Epithelial cell of prostate (primary cell): ENCODE results near the gene EFEMP2.

Source experiments
- DNase-seq: peaks from one replicate; pipeline ENCODE4 v3.0.0-alpha.2; 2011; ENCODE audit warnings: low read depth, low spot score
- H3K27ac ChIP-seq: fragments of 450-650 bp; 2 replicates; pipeline ENCODE4 v1.5.1; 2017; ENCODE audit warnings: mild to moderate bottlenecking

EFEMP2 gene

DNA sequence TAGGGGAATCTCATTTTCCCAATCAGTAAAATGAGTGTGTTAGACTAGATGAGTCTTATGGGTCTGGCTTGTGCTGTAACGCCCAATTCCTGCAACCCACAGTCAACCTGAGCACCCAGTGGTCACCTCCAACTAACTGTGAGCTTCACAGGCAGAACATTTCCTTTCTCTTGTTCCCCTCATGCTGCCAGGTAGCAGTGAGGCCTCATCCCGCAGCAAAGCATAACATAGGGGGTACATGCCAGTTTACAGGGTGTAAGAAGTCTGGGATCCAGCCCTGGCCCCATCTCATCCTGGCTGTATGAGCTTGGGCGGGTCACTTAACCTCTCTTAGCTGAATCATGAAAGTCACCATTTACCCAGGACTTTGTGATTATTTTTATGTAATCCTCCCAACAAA lies 3.7 kb downstream of the EFEMP2 start:
- DNase-seq: no peak
- H3K27ac ChIP-seq: no peak overlapping the region

DNA sequence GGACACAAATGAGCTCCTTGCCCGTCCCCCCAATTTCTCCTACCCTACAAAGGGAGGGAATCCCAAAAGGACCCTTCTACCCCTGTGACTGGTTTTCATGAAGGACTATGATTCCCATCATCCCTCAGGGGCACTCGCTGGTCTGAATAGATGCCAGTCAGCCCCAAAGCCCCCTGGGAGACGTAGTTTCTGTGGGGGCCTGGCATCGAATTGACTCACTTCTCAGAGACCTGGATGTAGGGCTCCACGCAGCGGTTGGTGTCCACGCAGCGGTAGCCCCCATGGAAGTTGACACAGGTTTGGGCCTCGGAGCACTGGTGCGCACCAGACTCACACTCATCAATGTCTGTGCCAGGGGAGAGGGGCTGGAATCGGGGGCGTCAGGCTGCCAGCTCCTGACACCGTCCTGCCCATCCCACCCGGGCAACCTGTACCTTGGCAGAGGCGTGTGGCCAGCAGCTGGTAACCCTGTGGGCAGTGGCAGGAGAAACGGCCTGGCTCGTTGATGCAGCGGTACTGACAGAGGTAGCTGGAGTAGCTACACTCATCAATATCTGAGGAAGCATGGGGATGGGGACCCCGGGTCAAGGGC lies 4.4 kb downstream of the EFEMP2 start:
- H3K27ac ChIP-seq: no peak overlapping the region
- DNase-seq: no peak

DNA sequence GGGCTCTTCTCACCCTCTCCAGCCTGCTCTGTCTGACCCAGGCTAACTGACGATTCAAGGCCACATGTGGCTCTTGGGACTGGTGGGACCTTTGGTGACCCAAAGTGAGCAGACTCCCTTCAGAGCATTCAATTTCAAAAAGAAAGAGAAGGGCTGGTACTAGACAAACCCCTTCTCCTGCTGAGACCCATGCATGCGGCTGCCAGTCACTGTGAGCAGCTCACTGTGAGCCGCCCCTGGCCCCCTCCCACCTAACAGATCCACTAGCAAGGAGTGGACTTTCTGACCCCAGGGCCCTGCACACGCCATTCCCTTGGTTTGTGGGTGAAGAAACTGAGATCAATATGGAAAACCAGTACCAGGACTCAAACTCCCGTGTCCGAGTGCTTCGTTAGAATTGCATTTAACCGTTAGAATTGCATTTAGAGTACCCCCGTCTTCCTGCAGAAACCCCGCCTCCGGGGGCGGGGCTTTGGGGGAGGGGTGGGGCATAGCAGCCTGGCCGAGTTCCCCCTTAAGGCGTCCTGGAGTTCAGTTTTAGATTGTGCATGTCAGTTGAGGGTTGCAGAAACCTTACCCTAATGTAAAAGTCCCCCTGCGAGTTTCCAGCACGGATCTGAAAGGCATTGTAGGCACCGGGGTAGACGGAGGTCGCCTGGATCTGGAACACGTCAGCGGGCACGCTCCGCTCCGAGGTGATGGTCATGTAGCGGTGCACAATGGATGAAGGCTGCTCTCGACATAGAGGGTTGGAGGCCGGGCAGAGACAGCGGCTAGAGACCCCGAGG lies 5.1 kb downstream of the EFEMP2 start:
- H3K27ac ChIP-seq: no peak overlapping the region
- no peak for DNase-seq

DNA sequence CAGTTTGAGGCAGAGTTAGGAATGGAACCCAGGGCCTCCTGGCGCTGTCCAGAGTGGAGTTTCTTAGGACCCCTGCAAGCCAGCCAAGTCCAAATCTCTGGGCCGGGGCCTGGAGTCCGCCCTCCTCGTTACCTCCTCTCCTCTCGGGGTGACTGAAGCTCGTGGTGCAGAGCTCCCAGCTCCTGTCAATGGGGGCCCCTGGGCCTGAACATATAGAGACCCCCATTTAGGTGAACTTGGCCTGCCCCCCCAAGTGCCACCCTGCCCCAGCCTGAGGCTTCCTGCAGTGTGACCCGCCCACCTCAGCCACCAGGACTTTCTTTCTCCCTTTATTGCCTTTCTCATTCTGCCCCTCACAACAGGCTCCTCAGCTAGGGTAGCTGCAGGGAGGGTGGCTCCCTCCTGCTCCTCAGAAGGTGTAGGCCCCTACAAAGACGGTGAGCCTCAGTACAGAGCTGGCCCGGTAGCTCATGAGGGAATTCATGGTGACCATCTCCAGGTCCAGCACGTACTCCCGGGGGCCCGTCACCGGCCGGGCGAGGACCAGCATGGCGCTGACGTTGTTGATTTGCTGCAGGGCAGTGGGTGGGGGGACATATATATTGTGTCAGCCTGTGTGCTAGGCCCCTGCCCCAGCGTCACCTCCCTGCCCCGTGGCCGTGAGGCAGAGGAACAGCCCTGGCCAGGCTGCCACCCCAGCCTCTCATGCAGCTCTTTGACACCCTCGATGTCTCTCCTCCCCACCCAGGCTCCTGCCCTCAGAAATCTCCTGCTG lies 5.9 kb downstream of the EFEMP2 start:
- no peak for DNase-seq
- no peak overlapping the region for H3K27ac ChIP-seq

DNA sequence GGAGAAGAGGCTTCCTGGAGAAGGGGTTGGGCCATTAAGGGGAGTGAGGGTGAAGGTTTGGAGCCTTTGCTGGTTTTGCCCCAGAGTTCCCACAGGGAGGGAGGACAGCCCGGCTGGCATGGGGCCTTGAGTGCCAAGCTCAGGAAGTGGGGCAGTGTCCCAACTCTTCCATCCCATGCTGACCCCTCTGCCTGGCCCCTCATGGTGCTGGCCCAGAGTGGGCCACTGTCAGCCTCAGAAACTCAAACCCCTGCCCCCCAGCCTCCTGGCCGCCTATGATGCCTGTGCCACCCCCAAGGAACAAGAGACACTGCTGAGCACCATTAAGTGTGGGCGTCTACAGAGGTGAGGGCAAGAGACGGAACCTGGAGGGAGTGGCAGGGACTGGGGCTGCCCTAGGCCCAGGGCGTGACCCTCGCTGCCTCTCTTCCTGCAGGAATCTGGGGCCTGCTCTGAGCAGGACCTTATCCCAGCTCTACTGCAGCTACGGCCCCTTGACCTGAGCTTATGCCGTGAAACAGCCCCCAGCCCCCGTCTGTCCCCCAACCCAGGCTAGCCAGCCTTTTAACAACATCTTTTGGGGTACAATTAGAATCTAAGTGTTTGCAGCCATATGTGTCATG lies 6.9 kb downstream of the EFEMP2 start:
- no peak overlapping the region for H3K27ac ChIP-seq
- no peak for DNase-seq

DNA sequence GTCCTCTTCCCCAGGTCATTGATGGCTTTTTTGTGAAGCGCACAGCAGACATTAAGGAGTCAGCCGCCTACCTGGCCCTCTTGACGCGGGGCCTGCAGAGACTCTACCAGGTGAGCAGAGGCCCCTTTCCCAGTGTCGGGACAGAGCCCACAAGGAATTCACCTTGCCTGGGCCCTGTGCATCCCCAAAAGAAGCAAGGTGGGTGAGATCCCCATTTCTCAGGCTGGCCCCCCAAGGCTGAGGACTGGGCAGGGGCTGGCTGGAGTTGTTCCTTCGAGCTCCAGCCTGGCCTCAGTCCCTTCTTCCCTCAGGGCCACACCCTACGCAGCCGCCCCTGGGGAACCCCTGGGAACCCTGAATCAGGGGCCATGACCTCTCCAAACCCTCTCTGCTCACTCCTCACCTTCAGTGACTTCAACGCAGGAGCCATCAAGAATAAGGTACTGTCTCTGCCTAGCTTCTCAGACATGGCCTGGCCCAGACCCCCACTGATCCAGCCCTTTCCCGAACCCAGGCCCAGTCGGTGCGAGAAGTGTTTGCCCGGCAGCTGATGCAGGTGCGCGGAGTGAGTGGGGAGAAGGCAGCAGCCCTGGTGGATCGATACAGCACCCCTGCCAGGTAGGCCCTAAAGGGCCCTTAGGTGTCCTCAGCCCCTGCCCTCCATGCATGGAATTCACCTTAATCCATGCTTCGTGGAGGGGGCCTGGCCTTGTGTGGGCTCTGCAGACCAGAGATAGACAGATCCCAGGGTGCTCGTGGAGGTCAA lies 7.7 kb downstream of the EFEMP2 start:
- DNase-seq: no peak

DNA sequence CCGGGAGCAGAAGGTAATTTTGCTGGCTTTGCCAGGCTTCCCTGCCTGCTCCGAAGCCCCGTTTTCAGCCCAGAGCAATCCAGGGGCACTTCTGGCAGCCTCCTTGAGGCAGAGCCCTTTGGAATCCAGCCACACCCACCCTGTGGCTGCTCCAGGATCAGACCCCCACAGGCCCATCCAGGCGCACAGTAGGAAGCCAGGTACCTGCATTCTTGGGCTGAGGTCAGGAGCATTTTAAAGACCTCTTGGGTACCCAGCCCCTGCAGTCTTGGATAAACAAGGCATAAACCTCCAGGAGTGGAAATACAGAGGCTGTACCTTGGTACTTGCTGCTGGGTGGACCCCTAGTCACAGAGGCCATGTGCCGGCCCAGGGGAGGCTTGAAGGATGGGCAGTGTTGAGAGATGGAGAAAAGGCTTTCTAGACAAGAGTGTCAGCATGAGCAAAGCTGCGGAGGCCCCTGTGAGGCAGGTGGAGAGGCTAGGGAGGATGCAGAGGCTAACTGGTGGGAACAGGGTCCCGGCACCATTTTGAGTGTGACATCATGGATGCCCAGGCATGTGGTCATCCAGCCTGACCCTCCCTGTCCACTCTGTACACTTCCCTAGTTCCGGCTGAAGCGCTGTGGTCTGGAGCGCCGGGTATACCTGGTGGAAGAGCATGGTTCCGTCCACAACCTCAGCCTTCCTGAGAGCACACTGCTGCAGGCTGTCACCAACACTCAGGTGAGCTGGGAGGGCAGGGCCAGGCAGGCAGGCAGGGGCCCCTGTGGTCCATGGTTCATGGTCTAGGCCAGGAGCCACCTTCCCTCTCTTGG lies 8.5 kb downstream of the EFEMP2 start:
- DNase-seq: no peak
- H3K27ac ChIP-seq: no peak overlapping the region

More for the DNA sequence above, 7.7 kb downstream of the EFEMP2 start:
- no peak overlapping the region for H3K27ac ChIP-seq

DNA sequence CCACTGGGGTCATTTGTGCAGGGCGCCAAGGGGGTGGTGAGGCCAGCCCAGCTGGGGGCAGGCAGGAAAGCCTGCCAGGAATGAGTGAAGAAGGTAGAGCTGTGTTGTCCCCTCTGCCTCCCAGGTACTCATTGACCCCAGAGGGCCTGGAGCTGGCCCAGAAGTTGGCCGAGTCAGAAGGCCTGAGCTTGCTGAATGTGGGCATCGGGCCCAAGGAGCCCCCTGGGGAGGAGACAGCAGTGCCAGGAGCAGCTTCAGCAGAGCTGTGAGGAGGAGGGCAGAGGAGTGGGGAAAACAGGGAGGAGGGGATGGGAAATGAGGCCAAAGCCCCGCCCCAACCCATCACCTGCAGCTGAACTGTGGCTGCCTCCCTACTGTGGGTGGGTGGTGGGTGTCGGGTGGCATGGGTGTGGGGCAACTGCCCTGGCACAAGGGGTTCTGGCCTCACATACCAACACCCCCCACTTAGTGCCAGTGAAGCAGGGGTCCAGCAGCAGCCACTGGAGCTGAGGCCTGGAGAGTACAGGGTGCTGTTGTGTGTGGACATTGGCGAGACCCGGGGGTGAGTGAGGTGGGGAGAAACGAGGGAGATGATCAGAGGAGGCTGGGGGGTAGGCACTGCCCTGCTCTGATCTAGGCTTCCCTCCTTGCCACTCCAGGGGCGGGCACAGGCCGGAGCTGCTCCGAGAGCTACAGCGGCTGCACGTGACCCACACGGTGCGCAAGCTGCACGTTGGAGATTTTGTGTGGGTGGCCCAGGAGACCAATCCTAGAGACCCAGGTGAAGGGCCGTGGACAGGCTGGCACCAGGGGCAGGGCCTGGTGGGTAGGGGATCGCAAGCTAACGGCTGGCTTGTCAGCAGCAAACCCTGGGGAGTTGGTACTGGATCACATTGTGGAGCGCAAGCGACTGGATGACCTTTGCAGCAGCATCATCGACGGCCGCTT lies 9.4 kb downstream of the EFEMP2 start:
- no peak overlapping the region for H3K27ac ChIP-seq
- DNase-seq: no peak

DNA sequence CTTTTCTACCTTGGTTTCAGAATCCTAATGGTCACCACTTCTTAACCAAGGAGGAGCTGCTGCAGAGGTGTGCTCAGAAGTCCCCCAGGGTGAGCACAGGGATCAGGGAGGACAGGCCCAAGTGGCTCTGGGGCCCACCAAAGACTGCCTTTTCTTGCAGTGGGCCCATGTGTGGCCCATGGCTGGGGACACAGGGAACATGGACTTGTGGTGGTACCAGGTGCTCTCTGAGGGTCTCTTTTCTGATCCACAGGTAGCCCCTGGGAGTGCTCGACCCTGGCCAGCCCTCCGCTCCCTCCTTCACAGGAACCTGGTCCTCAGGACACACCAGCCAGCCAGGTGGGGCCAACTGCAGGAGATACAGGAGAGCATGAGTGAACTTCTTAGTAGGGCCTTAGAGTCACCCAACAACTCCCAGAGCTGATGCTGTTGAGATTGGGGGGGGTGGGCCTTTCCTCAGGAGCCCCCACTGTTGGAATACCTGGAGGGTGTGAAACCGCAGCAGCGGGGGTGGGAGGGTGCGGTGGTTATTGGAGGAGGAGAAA lies 10.3 kb downstream of the EFEMP2 start:
- H3K27ac ChIP-seq: peak overlapping the region; percentile 96
- DNase-seq: no peak

DNA sequence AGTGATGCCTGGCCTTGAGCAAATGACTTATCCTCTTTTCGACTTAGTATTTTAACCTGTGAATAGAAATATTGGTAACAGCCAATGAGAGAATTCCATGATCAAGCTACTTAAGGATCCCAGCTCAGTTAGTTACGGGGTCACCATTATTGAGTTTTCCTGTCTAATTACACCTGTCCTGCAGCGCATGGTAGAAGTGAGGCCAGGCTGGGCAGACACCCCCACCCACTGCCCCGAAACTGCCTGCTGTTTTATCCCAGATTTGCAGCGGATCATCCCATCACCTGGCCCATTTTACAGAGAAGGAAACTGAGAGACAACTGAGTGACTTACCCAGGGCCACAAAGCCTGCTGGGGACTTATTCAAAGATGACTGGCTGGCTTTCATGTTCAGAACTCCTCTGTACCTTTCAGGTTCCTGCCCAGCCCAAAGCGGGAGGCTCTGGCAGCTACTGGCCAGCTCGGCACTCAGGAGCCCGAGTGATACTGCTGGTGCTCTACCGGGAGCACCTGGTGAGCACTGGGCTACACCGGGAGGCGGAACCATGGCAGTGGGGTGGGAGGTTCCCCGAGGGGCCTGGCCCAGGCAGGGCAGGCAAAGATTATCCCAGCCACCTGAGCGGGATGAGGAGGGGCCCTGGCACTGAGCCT lies 10.9 kb downstream of the EFEMP2 start:
- DNase-seq: no peak
- H3K27ac ChIP-seq: peak overlapping the region; percentile 96

DNA sequence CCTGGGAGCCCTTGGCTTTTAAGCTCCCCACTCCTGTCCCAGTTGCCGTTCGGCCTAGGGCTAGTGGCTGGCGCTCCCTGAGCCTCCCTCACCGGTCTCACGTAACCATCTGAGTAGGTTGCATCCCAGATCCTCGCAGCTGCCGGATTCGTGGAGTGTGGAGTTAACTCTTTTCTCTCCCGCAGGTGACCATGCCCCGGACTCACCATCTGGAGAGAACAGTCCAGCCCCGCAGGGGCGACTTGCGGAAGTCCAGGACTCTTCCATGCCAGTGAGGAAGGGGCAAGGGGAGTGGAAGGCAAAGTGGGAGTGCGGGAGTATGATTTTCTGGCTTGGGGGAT lies 11.5 kb downstream of the EFEMP2 start:
- no peak for DNase-seq
- H3K27ac ChIP-seq: peak overlapping the region; percentile 96

DNA sequence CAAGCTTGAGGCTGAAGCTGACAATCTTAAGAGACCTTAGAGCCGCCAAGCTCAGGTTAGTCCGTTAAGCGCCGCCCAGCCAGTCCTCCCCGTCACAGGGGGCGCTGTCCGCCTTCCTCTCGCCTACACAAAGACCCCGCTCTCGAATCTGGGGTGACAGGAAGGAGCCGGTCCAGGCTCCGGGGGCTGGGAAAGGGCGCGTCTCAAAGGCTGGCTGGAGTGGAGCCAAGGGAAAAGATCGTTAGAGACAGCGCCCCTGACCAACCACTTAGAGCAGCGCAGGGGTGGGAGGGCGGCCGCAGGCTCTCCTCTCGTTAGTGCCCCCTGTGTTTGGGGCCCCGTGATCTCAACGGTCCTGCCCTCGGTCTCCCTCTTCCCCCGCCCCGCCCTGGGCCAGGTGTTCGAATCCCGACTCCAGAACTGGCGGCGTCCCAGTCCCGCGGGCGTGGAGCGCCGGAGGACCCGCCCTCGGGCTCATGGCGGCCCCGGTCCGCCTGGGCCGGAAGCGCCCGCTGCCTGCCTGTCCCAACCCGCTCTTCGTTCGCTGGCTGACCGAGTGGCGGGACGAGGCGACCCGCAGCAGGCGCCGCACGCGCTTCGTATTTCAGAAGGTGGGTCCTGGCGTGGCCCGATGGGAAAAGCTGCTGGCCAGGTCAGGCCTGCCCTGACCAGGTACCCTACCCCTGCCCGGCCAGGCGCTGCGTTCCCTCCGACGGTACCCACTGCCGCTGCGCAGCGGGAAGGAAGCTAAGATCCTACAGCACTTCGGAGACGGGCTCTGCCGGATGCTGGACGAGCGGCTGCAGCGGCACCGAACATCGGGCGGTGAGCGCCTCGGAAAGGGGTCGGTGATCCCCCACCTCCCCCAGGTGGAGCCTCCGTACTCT lies 12.1 kb downstream of the EFEMP2 start, which contains the start of gene MUS81:
MUS81 (plus strand) TSS at position 156 of the 887 bp plus-strand sequence; CDS start at position 477, 321 bp downstream.
- DNase-seq: peak; percentile 87
- H3K27ac ChIP-seq: peak within 1 kb of the TSS; percentile 96

DNA sequence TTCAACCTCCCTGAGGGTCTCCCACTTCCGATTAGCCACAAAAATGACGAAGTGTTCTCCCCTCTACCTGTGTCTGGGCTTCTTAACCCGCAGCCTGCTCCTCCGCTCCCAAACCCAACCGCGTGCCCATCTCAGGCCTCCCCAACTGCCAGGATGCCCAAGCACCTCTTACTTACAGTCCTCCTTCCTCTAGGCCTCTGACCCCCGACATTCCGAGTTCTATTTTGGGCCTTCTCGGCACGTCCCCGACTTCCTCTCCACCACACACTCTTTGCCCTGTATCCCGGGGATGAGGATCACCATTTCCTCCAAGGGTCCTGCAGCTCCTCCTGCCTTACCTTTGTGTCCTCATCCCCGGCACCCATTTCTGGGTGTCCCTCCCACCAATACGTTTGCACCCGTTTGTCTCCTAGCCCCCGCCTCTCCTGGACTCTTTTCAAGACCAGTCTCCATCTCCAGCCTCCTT lies 12.8 kb downstream of the EFEMP2 start:
- H3K27ac ChIP-seq: peak overlapping the region; percentile 96

DNA sequence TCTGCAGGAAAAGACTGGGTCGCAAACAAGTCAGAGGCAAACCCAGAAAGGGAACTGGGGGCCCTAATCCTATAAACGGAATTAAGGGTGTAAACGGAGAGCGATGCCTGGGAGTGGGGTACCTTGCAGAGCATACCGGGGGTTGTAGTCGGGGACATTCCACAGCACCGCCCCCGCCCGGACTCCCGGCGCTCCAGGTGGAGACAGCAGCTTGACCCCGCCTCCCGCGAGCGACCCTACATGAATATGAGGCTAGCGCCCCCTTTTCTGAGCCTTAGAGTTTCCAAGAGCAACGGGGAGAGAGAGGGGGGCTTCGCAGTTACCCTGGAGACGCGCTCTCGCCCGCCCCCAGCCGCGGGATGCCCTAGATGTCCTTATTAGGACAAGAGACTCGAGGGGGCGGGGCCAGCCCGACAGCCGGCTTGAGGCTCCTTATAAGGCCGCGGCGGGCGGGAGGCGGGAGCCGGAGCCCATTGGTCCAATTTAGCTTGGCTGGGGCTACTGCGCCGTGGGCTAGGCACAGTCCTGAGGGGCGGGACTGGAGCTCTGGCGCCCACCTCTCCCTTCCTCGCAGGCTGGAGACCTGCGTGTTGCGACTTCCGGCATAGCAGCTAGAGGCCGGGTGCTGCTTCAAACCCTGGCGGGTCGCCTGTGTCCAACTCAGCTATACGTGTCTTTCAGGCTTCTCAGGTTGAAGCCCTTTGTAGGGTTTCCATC lies 13.3 kb downstream of the EFEMP2 start:
- DNase-seq: peak; percentile 66

More for the DNA sequence above, 12.8 kb downstream of the EFEMP2 start:
- DNase-seq: no peak

DNA sequence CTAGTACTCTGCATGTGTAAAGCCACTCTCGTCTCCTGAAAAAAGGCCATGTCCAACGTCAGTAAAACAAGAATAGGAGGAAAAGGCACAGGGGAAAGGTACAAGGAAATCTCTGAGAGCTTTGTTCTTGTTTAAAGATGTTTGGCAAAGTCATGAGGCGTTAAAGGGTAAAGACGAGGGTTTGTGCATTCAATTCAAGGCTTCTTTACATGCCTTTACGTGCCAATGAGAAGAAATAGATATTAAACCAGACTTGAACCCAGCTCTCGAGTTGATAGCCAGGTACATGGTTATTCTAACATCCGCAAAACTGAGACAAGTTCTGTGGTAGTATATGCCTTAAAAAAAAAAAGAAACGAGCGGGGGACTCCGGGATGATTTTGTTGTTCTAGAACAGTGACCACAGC lies 13.9 kb downstream of the EFEMP2 start:
- H3K27ac ChIP-seq: peak overlapping the region; percentile 96
- DNase-seq: no peak

More for the DNA sequence above, 13.3 kb downstream of the EFEMP2 start:
- H3K27ac ChIP-seq: peak overlapping the region; percentile 96
